Lung (tissue), 12 donors: Measurements from ENCODE around the gene AADAT. TPM values are rescaled to one million over a fixed set of nuclear protein-coding genes. Genes with fewer than 3 reads are reported as not detected.
A peak's percentile ranks its signal among the peaks of the same experiment; 100 is the strongest.

ENCODE experiments used
- ATAC-seq: fragments of 200-7000 bp; cut with Tn5 transposase; one replicate; pipeline ENCODE4 v1.9.1; 2020; ENCODE audit warnings: moderate number of reproducible peaks; ENCODE audit not compliant: insufficient read depth, low FRiP score
- DNase-seq, 3 donors: peaks; one replicate each; pipeline ENCODE4 v3.0.0-alpha.2; 2013 to 2017
- H3K27ac ChIP-seq, 2 donors: one replicate each; pipeline ENCODE4 v1.5.1; 2013; ENCODE audit warnings: mild to moderate bottlenecking in 2 of 2, moderate library complexity in 2 of 2, control low read depth in 1 of 2, inconsistent platforms in 1 of 2, low read depth in 1 of 2, low read length in 1 of 2
- H3K27me3 ChIP-seq, 3 donors: one replicate each; pipeline ENCODE4 v1.5.1; 2013; ENCODE audit warnings: low read length in 2 of 3; ENCODE audit not compliant: control insufficient read depth in 3 of 3, insufficient read depth in 3 of 3
- H3K36me3 ChIP-seq, 4 donors: one replicate each; pipeline ENCODE4 v1.5.1; 2013; ENCODE audit warnings: low read length in 4 of 4, mild to moderate bottlenecking in 1 of 4, moderate library complexity in 1 of 4; ENCODE audit not compliant: control insufficient read depth in 4 of 4, insufficient read depth in 4 of 4
- H3K4me1 ChIP-seq, 5 donors: one replicate each; pipeline ENCODE4 v1.5.1; 2013; ENCODE audit warnings: low read length in 5 of 5, mild to moderate bottlenecking in 2 of 5, moderate library complexity in 1 of 5; ENCODE audit not compliant: control insufficient read depth in 5 of 5, insufficient read depth in 5 of 5
- H3K4me3 ChIP-seq: one replicate; pipeline ENCODE4 v1.5.1; 2013; ENCODE audit warnings: mild to moderate bottlenecking, control low read depth, moderate library complexity
- H3K9ac ChIP-seq, 2 donors: one replicate each; pipeline ENCODE4 v1.5.1; 2013; ENCODE audit warnings: low read length in 2 of 2, control low read depth in 1 of 2; ENCODE audit not compliant: insufficient read depth in 1 of 2
- H3K9me3 ChIP-seq, 4 donors: one replicate each; pipeline ENCODE4 v1.5.1; 2013; ENCODE audit warnings: low read length in 3 of 4, mild to moderate bottlenecking in 1 of 4, moderate library complexity in 1 of 4; ENCODE audit not compliant: control insufficient read depth in 4 of 4, insufficient read depth in 3 of 4
- CTCF ChIP-seq: IDR thresholded peaks from 2 replicates; pipeline ENCODE4 v1.5.1; 2012; ENCODE audit warnings: mild to moderate bottlenecking; ENCODE audit errors: control extremely low read depth, extremely low read depth
- WGBS, 2 donors: extraction: QIAGEN DNeasy Blood & Tissue Kit; methylation state at CpG; one replicate each; pipeline ENCODE4 v1.1.7; 2013; 5-methylcytosine and 5-hydroxymethylcytosine counted together
- polyA plus RNA-seq, 2 donors: library from polyadenylated mRNA; stranded (reverse); fragments of 200-250 nt; gene quantifications; one replicate each; pipeline ENCODE4 v1.2.1, GENCODE V29; 2013
- total RNA-seq, 2 donors: library from RNA; depleted of rRNA in 1 of 2; stranded (reverse); fragments of >200 nt in 1 of 2; gene quantifications; one replicate each; pipeline ENCODE4 v1.2.1, GENCODE V29; 2014 to 2021
- donor health status: control.
- donor health status: control.
- donor health status: Bipolar disorder and iron deficiency.
- donor health status: healthy.
- donor health status: DM: yes; HTN: yes; CAD: no.

Gene AADAT
- total and polyA plus RNA-seq, 4 donors = 2.2 to 14.0 (median 6.8) TPM

- H3K4me3 ChIP-seq = no peak overlapping the region
- no peak overlapping the region for H3K27ac ChIP-seq
- H3K4me1 ChIP-seq = peaks cover 0 to 6% (median 0%) of the 10 kb centered on the region in 5 donors
- 80 to 89% methylated on average over 2 of the region's 2 CpGs for WGBS, 2 donors
- peaks cover 0 to 1% (median 0%) of the 10 kb centered on the region in 4 donors for H3K9me3 ChIP-seq
- H3K36me3 ChIP-seq = no peaks in the 10 kb centered on the region
- H3K9ac ChIP-seq = no peak overlapping the region
- peaks cover 0 to 16% (median 7%) of the 10 kb centered on the region in 3 donors for H3K27me3 ChIP-seq
- no peak for ATAC-seq
- no peak for DNase-seq
- TF ChIP-seq CTCF = no peak
Observed at GRCh38 chr4:170022211-170022610, 67.5 kb downstream of the AADAT start.

DNA sequence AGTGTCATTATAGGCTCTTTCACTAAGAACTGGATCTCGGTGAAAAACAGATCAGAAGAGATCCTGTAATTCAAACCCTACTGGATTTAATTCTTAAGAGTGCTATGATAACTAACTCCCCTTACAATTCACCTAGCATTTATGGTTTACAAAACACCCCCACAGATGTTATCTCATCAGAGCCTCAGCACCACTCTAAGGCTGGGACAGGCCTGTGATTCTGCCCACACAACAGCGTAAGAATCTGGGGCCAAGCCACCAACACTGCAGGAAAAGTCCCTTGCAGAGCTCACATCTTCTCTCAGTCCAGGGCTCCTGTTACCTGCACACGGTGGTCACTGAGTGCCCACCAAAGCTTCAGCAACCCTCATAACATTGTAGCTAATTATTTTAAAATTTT lies 72.5 kb downstream of the AADAT start:
- no peak overlapping the region for H3K27ac ChIP-seq
- H3K27me3 ChIP-seq = no peaks in the 10 kb centered on the region
- H3K36me3 ChIP-seq = no peaks in the 10 kb centered on the region
- no peak overlapping the region for H3K4me3 ChIP-seq
- DNase-seq = no peak
- H3K9me3 ChIP-seq = no peaks in the 10 kb centered on the region
- ATAC-seq = no peak
- WGBS, 2 donors = 69 to 90% methylated on average over 3 of the region's 3 CpGs
- TF ChIP-seq CTCF = no peak
- peaks cover 0 to 7% (median 0%) of the 10 kb centered on the region in 5 donors for H3K4me1 ChIP-seq
- H3K9ac ChIP-seq = no peak overlapping the region

GRCh38 chr4:170015285-170015684 lies 74.5 kb downstream of the AADAT start:
- H3K9ac ChIP-seq = no peak overlapping the region
- H3K36me3 ChIP-seq = no peaks in the 10 kb centered on the region
- no peak overlapping the region for H3K27ac ChIP-seq
- peaks cover 0 to 7% (median 0%) of the 10 kb centered on the region in 5 donors for H3K4me1 ChIP-seq
- H3K9me3 ChIP-seq = no peaks in the 10 kb centered on the region
- WGBS, 2 donors = 90 to 91% methylated on average over 4 of the region's 4 CpGs
- H3K4me3 ChIP-seq = no peak overlapping the region
- no peaks in the 10 kb centered on the region for H3K27me3 ChIP-seq
- DNase-seq = peak; percentile 57 to 87 (median 67)
- no peak for ATAC-seq
- TF ChIP-seq CTCF = no peak
